HG02870 (cell line): Measurements from ENCODE around the gene AMIGO2.

Experiments used
- ATAC-seq: cut with Tn5 transposase; IDR thresholded peaks from one replicate; pipeline ENCODE4 v1.9.1; 2021; ENCODE audit warnings: mild to moderate bottlenecking, moderate library complexity; ENCODE audit not compliant: unreplicated experiment

Gene AMIGO2

DNA sequence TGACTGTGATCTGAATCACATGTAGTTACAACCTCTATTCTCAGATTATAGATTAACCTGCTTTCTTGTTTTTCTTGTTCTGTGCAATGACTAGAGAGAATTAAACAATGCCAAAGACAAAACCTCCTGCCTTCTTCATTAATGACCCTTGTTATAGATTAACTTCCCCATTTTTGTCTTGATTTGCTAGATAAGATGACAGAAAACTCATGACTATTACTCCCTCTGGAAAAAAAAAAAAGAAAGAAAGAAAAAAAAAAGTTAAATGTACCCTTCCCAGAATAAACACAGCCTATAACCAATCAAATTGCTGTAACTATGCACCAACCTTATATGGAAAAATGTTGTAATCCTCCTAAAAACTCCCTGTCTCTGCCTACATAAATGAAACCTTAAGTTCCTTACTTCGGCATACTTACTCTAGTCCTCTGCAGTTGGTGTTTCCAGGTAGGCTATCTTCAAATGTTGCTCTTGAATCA lies 41.5 kb downstream of the AMIGO2 start:
- no peak for ATAC-seq

DNA sequence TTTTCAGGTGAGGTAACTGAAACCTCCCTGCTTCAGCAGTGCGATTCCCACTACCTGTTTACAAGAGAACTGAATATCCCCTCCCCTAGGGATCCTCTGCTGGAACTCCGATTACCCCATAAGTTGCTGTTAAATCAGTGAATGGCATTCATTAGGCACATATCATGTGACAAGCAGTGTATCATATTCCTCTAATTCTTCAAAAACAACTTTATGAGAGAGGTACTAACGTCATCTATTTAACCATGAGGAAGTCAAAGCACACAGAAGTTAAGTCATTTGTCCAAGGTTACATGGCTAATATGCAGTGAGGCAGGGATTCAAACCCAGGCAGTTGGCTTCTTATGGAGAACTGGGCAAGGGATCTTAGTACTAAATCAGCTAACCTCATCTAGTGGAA lies 44.3 kb downstream of the AMIGO2 start:
- ATAC-seq: no peak

DNA sequence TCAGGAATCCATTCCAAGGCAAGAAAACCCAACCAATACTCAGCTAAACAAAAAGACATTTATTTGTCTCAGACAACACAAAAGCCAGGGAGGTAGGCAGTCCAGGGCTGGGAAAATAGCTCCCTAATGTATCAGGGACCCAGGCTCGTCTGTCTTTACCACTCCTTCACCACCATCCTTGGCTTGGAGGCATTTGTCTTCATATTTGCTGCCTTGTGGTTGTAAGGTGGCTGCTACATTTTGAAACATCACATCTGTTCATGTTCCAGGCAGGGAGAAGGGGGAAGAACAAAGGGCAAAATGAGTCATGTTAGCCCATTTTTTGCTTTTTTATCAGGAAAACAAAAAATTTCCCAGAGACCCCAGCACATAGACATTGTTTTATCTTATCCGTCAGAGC lies 45.1 kb downstream of the AMIGO2 start:
- no peak for ATAC-seq

GRCh38 chr12:47033789-47034555 lies 45.8 kb downstream of the AMIGO2 start:
- no peak for ATAC-seq

DNA sequence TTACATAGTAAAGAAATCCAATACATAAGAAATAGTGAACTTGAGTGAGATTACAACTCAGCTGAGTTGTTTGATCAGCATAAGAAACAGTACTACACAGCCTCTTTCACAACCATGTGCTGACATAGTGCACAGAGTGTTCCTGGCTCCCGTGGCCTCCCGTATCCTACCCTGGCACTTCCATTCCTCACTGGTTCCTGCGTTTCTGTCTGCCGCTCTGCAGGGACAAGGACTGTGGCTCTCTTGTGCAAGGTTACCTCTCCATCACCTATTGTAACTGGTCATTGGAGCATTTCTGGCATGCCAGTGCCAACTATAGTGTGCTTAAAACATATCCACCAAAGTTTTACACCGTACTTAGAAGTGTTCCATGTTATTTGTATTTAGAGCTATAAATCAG lies 46.7 kb downstream of the AMIGO2 start:
- no peak for ATAC-seq

DNA sequence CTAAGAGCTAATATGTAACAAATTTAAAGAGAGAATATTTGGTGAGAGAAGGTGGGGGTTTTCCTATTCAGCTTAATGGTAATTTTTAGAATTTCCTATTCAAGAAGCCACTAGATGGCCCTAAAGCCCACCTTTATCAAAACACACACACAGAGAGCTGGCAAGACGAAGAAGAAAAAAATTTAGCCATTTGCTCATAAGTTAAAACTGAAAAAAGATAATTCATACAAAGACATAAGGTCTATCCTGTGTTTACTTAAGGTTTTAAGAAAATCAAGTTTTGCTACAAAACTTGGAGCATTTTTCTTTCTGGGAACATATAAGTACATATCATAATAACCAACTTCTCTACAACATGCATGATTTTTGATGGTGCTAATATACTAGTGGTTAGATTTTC lies 47.1 kb downstream of the AMIGO2 start:
- ATAC-seq: no peak

- ATAC-seq: no peak
Measured at GRCh38 chr12:47029903-47030302, 49.9 kb downstream of the AMIGO2 start.

DNA sequence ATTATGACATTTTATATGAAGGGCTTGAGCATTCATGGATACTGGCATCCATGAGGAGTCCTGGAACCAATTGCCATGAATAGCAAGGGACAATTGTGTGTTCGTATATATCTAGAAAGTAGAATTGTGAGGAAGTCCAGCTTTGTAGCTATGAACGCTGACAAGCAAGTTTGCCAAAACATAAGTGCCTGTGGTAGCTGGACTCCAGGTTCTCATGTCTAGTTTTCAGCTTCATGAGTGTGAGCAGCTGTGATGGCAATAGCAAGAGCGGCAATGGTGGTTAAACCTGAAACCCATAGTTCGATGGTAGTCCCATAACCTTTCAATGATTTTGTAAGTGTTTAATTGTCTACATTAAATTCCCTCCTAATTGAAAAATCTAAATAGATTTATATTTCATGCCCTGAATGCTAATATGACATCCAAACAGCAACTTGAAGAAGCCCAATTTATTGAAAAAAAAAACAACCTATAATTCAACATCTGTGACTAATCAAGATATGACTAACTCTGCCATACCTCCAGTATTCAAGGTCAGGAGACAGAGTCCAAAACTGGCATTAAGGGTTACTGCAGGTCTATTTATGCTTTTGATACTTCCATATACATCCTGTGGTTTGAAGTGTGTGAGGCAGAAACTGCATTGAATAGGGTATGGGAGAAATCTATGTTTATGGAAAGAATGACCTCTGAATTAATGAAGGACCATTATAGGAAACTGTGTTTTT lies 50.6 kb downstream of the AMIGO2 start:
- no peak for ATAC-seq

DNA sequence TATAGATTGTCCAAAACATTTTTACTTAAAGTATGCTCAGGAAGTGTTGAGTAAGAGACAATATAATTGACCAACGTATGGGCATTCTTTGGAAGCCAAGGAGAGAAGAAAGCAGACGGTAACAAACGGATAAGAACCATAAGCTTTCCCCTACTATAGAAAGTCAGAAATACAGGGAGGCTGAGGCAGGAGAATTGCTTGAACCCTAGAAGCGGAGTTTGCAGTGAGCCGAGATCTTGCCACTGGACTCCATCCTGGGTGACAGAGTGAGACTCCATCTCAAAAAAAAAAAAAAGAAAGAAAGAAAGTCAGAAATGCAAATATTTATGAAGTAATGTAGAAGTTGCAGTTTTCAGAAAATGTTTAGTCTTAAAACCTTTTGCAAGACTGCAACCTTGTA lies 51.6 kb downstream of the AMIGO2 start:
- no peak for ATAC-seq
